SK-N-MC (cell line): Measurements from ENCODE around the gene GLTPD2.

ENCODE experiments used
- EZH2 ChIP-seq: fragments of 200-600 bp; sonication (generic); IDR thresholded peaks from one replicate; pipeline ENCODE4 v1.6.1; 2017; ENCODE audit warnings: antibody characterized with exemption
- FOXP2 ChIP-seq: optimal IDR thresholded peaks from 2 replicates; pipeline ENCODE3; 2011; ENCODE audit warnings: mild to moderate bottlenecking, moderate library complexity; ENCODE audit not compliant: insufficient read depth; ENCODE audit errors: extremely low read length, control extremely low read depth
- POLR2AphosphoS5 ChIP-seq: IDR thresholded peaks from 2 replicates; pipeline ENCODE4 v1.6.1; 2012; ENCODE audit warnings: mild to moderate bottlenecking, low read depth, low read length, borderline replicate concordance

DNA sequence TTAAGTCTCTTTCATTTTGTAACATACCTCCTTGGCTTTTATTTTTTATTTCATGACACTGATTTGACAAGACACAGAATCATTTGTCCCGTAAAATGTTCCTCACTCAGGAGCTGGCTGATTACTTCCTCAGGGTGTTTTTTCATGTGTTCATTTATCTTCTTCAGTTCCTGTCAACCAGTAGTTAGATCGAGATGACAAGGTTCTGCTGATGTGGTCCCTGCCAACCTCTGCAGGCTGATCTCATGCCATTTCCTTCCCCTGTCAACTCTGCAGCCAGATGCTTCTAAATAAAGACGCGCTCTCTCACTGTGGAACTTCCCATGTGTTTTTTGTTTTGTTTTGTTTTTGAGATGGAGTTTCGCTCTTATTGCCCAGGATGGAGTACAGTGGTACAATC, 40.9 kb upstream of the GLTPD2 start:
- TF ChIP-seq EZH2 = no peak
- TF ChIP-seq POLR2AphosphoS5 = no peak
- no peak for TF ChIP-seq FOXP2
